ENCODE results near the gene PPP1CC.

Gene PPP1CC

DNA sequence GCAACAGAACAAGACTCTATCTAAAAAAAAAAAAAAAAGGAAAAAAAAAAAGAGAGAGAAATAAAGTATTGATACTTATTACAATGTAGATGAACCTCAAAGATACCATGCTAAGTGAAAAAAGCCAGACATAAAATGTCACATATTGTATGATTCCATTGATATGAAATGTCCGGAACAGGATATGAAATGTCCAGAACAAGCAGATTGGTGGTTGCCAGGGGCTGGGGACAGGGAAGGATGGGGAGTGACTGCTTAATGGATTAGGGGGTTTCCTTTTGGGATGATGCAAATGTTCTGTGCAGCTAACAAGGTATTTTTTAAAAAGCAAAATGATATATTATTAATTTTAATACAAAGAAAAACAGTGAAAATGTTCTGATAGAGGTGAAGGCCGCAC, 58.8 kb downstream of the PPP1CC start:
- DNase-seq = no peak

DNA sequence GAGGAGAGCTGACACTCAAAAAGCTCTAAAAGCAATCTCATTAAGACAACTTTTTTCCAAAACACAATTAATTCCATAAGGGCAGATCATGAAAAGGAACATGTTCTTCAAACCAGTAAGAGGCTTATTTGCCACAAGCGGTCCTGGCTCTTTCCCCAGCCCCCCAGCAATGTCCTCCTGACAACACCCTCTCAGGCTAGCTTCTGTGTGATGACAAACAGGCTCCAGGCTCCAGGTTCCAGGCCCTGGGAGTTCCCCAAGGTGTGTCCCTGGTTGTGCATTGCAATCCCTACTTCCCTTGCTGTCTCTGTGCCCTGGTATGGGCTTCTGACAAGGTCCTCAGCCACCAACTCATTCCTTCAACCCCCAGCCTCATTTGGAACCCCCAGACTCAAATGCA, 62.7 kb downstream of the PPP1CC start:
- no peak for DNase-seq

DNA sequence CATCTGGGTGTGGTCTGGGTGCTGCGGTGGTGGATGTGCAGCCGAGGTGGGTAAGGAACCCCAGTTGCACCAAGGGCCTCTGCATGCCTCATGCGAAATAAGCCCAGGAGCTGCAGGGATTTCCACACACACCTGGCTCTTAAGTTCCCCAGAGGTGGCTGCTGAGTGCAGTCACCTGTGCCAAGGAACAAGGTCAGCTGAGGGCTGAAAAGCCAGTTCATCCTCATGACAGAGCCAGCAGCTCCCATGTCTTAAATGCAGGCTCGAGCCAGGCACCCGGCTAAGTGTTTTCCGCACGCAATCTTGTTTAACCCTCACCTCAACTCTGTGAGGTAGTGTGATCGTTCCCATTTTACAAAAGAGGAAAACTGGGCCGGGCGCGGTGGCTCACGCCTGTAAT, 63.5 kb downstream of the PPP1CC start:
- no peak for DNase-seq

DNA sequence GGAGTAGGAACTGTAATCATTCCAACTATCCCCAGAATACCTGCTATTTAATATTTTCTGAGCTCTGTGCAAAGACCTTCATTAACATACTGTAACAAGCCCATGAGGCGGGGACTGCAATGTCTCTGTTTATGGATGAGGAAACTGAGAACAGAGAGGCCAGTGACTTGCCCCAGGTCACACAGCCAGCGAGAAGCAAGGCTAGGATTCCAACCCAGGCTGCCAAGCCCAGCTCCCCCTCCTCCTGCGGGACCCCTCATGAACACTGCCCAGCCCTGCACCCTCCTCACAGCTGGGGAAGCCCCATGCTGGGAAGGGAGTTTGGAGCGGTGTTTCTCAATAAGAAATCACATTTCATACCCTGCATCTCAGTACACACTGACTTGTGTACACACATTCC, 64.7 kb downstream of the PPP1CC start:
- no peak for DNase-seq

DNA sequence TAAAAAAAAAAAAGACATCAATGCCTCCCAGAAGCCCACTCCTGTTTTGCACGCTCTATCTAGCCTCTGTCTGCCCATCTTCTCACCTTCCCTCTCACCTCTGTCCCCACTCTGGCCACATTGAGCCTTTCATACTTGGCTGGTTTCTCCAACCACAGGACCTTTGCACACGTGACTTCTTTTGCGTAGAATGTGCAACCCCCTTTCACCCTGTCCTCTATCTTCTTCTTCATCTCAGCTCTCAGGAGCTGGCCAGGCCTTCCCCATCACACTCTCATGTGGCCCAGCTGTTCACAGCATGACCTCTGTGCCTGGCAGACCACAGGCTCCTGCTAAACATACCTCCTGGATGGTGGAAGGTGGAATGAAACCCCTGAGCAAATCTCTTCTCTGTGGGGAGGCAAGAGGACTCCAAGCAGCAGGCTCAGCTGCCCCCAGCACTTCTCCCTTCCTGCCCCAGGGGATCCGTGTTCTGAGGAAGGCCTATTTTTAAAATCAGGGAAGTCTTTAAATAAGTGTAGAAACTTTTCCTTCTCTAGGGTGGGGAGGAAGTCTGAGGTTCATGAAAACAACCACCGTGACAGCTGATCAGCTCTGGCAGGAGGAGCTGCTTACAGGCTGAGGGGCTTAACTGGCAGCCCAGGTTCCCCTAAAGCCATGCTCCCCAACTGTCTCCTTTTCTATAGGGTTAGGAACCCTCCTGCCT, 65.3 kb downstream of the PPP1CC start:
- no peak for DNase-seq

DNA sequence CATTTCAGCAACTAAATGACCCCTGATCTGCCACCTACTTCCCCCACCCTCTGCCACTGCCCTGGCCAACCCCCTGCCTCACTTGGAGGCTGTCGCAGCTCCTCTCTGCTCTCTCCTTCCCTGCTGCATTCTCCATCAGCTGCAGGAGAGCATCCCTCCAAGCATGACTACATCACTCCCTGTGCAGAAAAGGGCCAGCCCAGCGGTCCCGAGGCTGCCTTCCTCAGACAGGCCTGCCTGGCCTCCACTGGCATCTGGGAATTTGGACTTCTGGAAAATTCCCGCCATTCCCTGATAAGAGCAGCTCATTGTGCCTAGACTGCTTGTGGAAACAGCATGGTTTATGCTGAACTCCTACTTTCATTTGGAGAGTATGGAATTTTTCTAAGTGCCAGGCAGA, 66.5 kb downstream of the PPP1CC start:
- DNase-seq = no peak

DNA sequence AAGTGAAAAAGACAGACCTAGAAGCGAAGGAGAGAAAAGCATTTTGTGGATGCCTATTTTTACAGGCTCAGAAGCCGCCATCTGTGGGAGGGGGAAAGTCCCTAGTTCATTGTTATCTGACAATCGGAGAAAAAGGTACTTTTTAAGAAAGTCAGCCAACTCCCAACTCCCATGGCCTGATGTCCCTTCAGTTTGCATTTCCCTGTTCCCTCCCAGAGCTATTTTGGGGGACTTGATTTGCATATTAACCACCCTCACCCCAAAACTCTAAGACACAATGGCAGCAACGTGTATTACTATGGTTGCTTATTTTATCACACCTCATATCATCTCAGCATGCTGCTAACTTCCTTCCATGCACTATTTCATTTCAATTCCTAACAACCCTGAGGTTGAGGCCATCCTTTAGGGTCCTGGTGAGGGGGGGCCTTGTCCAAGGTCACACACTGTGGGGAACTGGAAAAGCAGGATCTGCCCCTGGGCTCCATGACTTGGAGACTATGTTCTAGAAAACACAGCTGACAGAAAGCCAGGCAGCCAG, 72.5 kb downstream of the PPP1CC start:
- no peak for DNase-seq
